Activated CD4-positive, alpha-beta T cell treated with anti-CD3 and anti-CD28 coated beads, Interleukin-2, amount 10 ng/mL, durations not matched to agents 7 days and 5 days (primary cell): Measurements from ENCODE around the gene YWHAE. TPM values are rescaled to one million over a fixed set of nuclear protein-coding genes. Genes with fewer than 3 reads are reported as not detected.
"Not testable (repeated sequence)": the region's sequence is repeated elsewhere in the genome, so short reads cannot be mapped to it uniquely, and the experiment has no call there.

Source experiments
- CTCF ChIA-PET: fragments of 350-600 bp; sonication (Branson Sonifier 250); formaldehyde crosslinking; loops from one replicate; lab custom pipeline; 2021; ENCODE audit warnings: antibody characterized with exemption; lab: Charles Lee
- POLR2A ChIA-PET: fragments of 350-600 bp; sonication (Branson Sonifier 250); formaldehyde crosslinking; loops from one replicate; lab custom pipeline; 2021; ENCODE audit warnings: antibody characterized with exemption; lab: Charles Lee
- DNase-seq: peaks from one replicate; pipeline ENCODE4 v3.0.0-alpha.2; 2020
- H3K27ac Mint-ChIP-seq: one replicate; pipeline ENCODE4 v1.8.0; 2021; ENCODE audit warnings: mild to moderate bottlenecking, moderate library complexity, mixed read lengths
- H3K27me3 Mint-ChIP-seq: one replicate; pipeline ENCODE4 v1.8.0; 2021; ENCODE audit warnings: mixed read lengths
- H3K36me3 Mint-ChIP-seq: one replicate; pipeline ENCODE4 v1.8.0; 2021; ENCODE audit warnings: low read depth, mixed read lengths
- H3K4me1 Mint-ChIP-seq: one replicate; pipeline ENCODE4 v1.8.0; 2021; ENCODE audit warnings: mixed read lengths
- H3K4me3 Mint-ChIP-seq: one replicate; pipeline ENCODE4 v1.8.0; 2021; ENCODE audit warnings: mild to moderate bottlenecking, moderate library complexity, mixed read lengths
- H3K9me3 Mint-ChIP-seq: one replicate; pipeline ENCODE4 v1.8.0; 2021; ENCODE audit warnings: mixed read lengths
- total RNA-seq, 2 experiments: library from RNA; stranded (reverse); gene quantifications; one replicate each; pipeline ENCODE4 v1.2.3, GENCODE V29; 2021

Gene YWHAE
- total RNA-seq, 2 experiments from 2014 or later: 340 to 435 TPM

- no peaks in the 10 kb centered on the region for H3K9me3 Mint-ChIP-seq
- ChIA-PET POLR2A (interaction anchor here (0.6 kb wide), 1 partner anchor 20 kb away, joined by 3 read pairs; no protein-coding TSS in a partner anchor), CTCF (interaction anchor here (1.0 to 2.5 kb wide), 2 partner anchors 16 to 57 kb away, joined by 3 to 9 read pairs; no protein-coding TSS in a partner anchor)
- H3K36me3 Mint-ChIP-seq: peaks cover 21% of the 10 kb centered on the region
- H3K4me1 Mint-ChIP-seq: peaks cover 58% of the 10 kb centered on the region
- H3K4me3 Mint-ChIP-seq: no peak overlapping the region
- H3K27me3 Mint-ChIP-seq: no peaks in the 10 kb centered on the region
- DNase-seq: no peak
- peak overlapping the region; percentile 4 for H3K27ac Mint-ChIP-seq
Measured at GRCh38 chr17:1367351-1367745, 32.7 kb downstream of the YWHAE start.

- H3K4me3 Mint-ChIP-seq: no peak overlapping the region
- H3K36me3 Mint-ChIP-seq: peaks cover 24% of the 10 kb centered on the region
- H3K27me3 Mint-ChIP-seq: no peaks in the 10 kb centered on the region
- ChIA-PET POLR2A (no interaction called here), CTCF (interaction anchor here (0.6 to 2.5 kb wide), 18 partner anchors 11 to 303 kb away, joined by 3 to 23 read pairs (median 5); partner anchors contain the start of genes INPP5K and RILP)
- no peak for DNase-seq
- peak overlapping the region; percentile 54 for H3K27ac Mint-ChIP-seq
- no peaks in the 10 kb centered on the region for H3K9me3 Mint-ChIP-seq
- peaks cover 60% of the 10 kb centered on the region for H3K4me1 Mint-ChIP-seq
Measured at GRCh38 chr17:1366234-1366633, 33.8 kb downstream of the YWHAE start.

GRCh38 chr17:1365445-1366039 is 34.5 kb downstream of the YWHAE start:
- H3K4me3 Mint-ChIP-seq: no peak overlapping the region
- H3K4me1 Mint-ChIP-seq: peaks cover 64% of the 10 kb centered on the region
- no peaks in the 10 kb centered on the region for H3K9me3 Mint-ChIP-seq
- H3K36me3 Mint-ChIP-seq: peaks cover 28% of the 10 kb centered on the region
- DNase-seq: peak; percentile 76
- CTCF ChIA-PET: interaction anchor here (0.6 to 2.5 kb wide), 33 partner anchors 8 to 361 kb away, joined by 3 to 23 read pairs (median 4); partner anchors contain the start of genes INPP5K, RILP and YWHAE
- peak overlapping the region; percentile 36 for H3K27ac Mint-ChIP-seq
- POLR2A ChIA-PET: interaction anchor here (0.6 to 1.0 kb wide), 3 partner anchors 14 to 151 kb away, joined by 3 read pairs; partner anchors contain the start of gene INPP5K
- no peaks in the 10 kb centered on the region for H3K27me3 Mint-ChIP-seq

GRCh38 chr17:1362964-1363363 is 37.1 kb downstream of the YWHAE start:
- Mint-ChIP-seq H3K4me3 (no peak overlapping the region), H3K4me1 (peaks cover 61% of the 10 kb centered on the region), H3K36me3 (peaks cover 35% of the 10 kb centered on the region), H3K27me3 (no peaks in the 10 kb centered on the region), H3K9me3 (no peaks in the 10 kb centered on the region), H3K27ac (peak overlapping the region; percentile 75)
- ChIA-PET POLR2A (no interaction called here), CTCF (interaction anchor here (0.5 to 2.5 kb wide), 8 partner anchors 14 to 531 kb away, joined by 3 to 8 read pairs (median 4); partner anchors contain the start of gene INPP5K)
- no peak for DNase-seq

- peak overlapping the region; percentile 26 for H3K4me3 Mint-ChIP-seq
- no peaks in the 10 kb centered on the region for H3K9me3 Mint-ChIP-seq
- DNase-seq: peak; percentile 40
- H3K27me3 Mint-ChIP-seq: no peaks in the 10 kb centered on the region
- peaks cover 39% of the 10 kb centered on the region for H3K36me3 Mint-ChIP-seq
- H3K27ac Mint-ChIP-seq: peak overlapping the region; percentile 75
- CTCF ChIA-PET: interaction anchor here (0.6 to 2.5 kb wide), 11 partner anchors 9 to 531 kb away, joined by 3 to 8 read pairs (median 3); partner anchors contain the start of gene INPP5K
- POLR2A ChIA-PET: interaction anchor here (0.5 kb wide), 1 partner anchor 104 kb away, joined by 4 read pairs; no protein-coding TSS in a partner anchor
- peaks cover 58% of the 10 kb centered on the region for H3K4me1 Mint-ChIP-seq
Measured at GRCh38 chr17:1362065-1362848, 37.8 kb downstream of the YWHAE start.

GRCh38 chr17:1360975-1361374 is 39.0 kb downstream of the YWHAE start:
- peak overlapping the region; percentile 41 for H3K4me3 Mint-ChIP-seq
- H3K27ac Mint-ChIP-seq: peak overlapping the region; percentile 84
- H3K9me3 Mint-ChIP-seq: no peaks in the 10 kb centered on the region
- peaks cover 47% of the 10 kb centered on the region for H3K36me3 Mint-ChIP-seq
- H3K27me3 Mint-ChIP-seq: no peaks in the 10 kb centered on the region
- ChIA-PET CTCF (interaction anchor here (0.7 to 2.5 kb wide), 7 partner anchors 10 to 282 kb away, joined by 3 to 8 read pairs (median 5); partner anchors contain the start of gene INPP5K), POLR2A (no interaction called here)
- DNase-seq: peak; percentile 40
- peaks cover 52% of the 10 kb centered on the region for H3K4me1 Mint-ChIP-seq

- Mint-ChIP-seq H3K27ac (peak overlapping the region; percentile 41), H3K4me1 (peaks cover 46% of the 10 kb centered on the region), H3K36me3 (peaks cover 51% of the 10 kb centered on the region)
- DNase-seq, H3K9me3 Mint-ChIP-seq, POLR2A ChIA-PET, H3K4me3 Mint-ChIP-seq, H3K27me3 Mint-ChIP-seq: not testable (repeated sequence)
- CTCF ChIA-PET: interaction anchor here (1.5 kb wide), 1 partner anchor 11 kb away, joined by 5 read pairs; no protein-coding TSS in a partner anchor
Measured at GRCh38 chr17:1360315-1360714, 39.7 kb downstream of the YWHAE start.

- peaks cover 5% of the 10 kb centered on the region for H3K4me1 Mint-ChIP-seq
Measured at GRCh38 chr17:1354030-1354429, 46.0 kb downstream of the YWHAE start.

GRCh38 chr17:1352530-1352929 is 47.5 kb downstream of the YWHAE start:
- H3K9me3 Mint-ChIP-seq, H3K27me3 Mint-ChIP-seq, H3K27ac Mint-ChIP-seq, H3K4me3 Mint-ChIP-seq, H3K4me1 Mint-ChIP-seq, DNase-seq: not testable (repeated sequence)
- H3K36me3 Mint-ChIP-seq: peaks cover 59% of the 10 kb centered on the region
- ChIA-PET CTCF (interaction anchor here (0.6 to 2.7 kb wide), 3 partner anchors 14 to 107 kb away, joined by 5 to 9 read pairs (median 5); no protein-coding TSS in a partner anchor), POLR2A (interaction anchor here (0.5 kb wide), 1 partner anchor 59 kb away, joined by 6 read pairs; no protein-coding TSS in a partner anchor)

More at GRCh38 chr17:1354030-1354429, 46.0 kb downstream of the YWHAE start:
- ChIA-PET POLR2A (interaction anchor here (0.5 kb wide), 1 partner anchor 46 kb away, joined by 6 read pairs; the partner anchor contains the start of gene YWHAE), CTCF (interaction anchor here (1.3 kb wide), 1 partner anchor 12 kb away, joined by 3 read pairs; no protein-coding TSS in a partner anchor)
- Mint-ChIP-seq H3K27ac (no peak overlapping the region), H3K4me3 (no peak overlapping the region), H3K36me3 (peaks cover 57% of the 10 kb centered on the region), H3K27me3 (no peaks in the 10 kb centered on the region), H3K9me3 (no peaks in the 10 kb centered on the region)
- no peak for DNase-seq

- Mint-ChIP-seq H3K4me3 (no peak overlapping the region), H3K9me3 (no peaks in the 10 kb centered on the region), H3K36me3 (peaks cover 60% of the 10 kb centered on the region), H3K27me3 (no peaks in the 10 kb centered on the region), H3K4me1 (peaks cover 9% of the 10 kb centered on the region), H3K27ac (peak overlapping the region; percentile 60)
- ChIA-PET CTCF (interaction anchor here (0.5 to 2.7 kb wide), 4 partner anchors 14 to 279 kb away, joined by 4 to 9 read pairs (median 5); no protein-coding TSS in a partner anchor), POLR2A (interaction anchor here (0.5 to 0.6 kb wide), 2 partner anchors 11 to 58 kb away, joined by 5 to 6 read pairs; no protein-coding TSS in a partner anchor)
- no peak for DNase-seq
Measured at GRCh38 chr17:1351971-1352370, 48.1 kb downstream of the YWHAE start.

GRCh38 chr17:1351275-1351674 is 48.7 kb downstream of the YWHAE start:
- no peaks in the 10 kb centered on the region for H3K9me3 Mint-ChIP-seq
- DNase-seq: no peak
- H3K27ac Mint-ChIP-seq: no peak overlapping the region
- no peak overlapping the region for H3K4me3 Mint-ChIP-seq
- ChIA-PET CTCF (interaction anchor here (0.7 to 2.7 kb wide), 4 partner anchors 15 to 279 kb away, joined by 3 to 9 read pairs (median 5); no protein-coding TSS in a partner anchor), POLR2A (no interaction called here)
- peaks cover 10% of the 10 kb centered on the region for H3K4me1 Mint-ChIP-seq
- peaks cover 57% of the 10 kb centered on the region for H3K36me3 Mint-ChIP-seq
- H3K27me3 Mint-ChIP-seq: no peaks in the 10 kb centered on the region
